ENCODE measurements around the gene TIMM10B.

- TF ChIP-seq FOXM1 (CRISPR knock-in tag; IDR thresholded peaks at IDR 0.05): no peak
- TF ChIP-seq GPN1 (CRISPR knock-in tag; IDR thresholded peaks at IDR 0.05; ENCODE audit: borderline replicate concordance): no peak
- no peak for TF ChIP-seq CSRNP2 (CRISPR knock-in tag; conservative IDR thresholded peaks at IDR 0.05; ENCODE audit: low read depth)
- TF ChIP-seq IRF1 (CRISPR knock-in tag; IDR thresholded peaks at IDR 0.05; ENCODE audit: low read depth): no peak
- TF ChIP-seq MTA3 (CRISPR knock-in tag; IDR thresholded peaks at IDR 0.05): no peak
- no peak for TF ChIP-seq ZFP82 (CRISPR knock-in tag; IDR thresholded peaks at IDR 0.05; ENCODE audit: borderline replicate concordance)
- TF ChIP-seq NR2F1 (CRISPR knock-in tag; IDR thresholded peaks at IDR 0.05): no peak
Measured at GRCh38 chr11:6472934-6473333, 8.4 kb upstream of the TIMM10B start.
